ENCODE data around the gene NMRK2.
"Not testable (repeated sequence)": the region's sequence is repeated elsewhere in the genome, so short reads cannot be mapped to it uniquely, and the experiment has no call there.

The NMRK2 gene

GRCh38 chr19:3932931-3933810, at the start of gene NMRK2:
Gene NMRK2 (plus strand): TSS chr19:3933069. CDS start chr19:3933672, 603 bp downstream.
- FAIRE-seq (no peak), DNase-seq (ENCODE audit: insufficient read length, low spot score) (peak; percentile 68)
- no peak for TF ChIP-seq CTCF (IDR thresholded peaks at IDR 0.05; ENCODE audit: insufficient read depth, missing control alignments)

GRCh38 chr19:3890591-3890990, 42.3 kb upstream of the NMRK2 start:
- FAIRE-seq (no peak), DNase-seq (ENCODE audit: insufficient read length, low spot score) (no peak)
- TF ChIP-seq CTCF (IDR thresholded peaks at IDR 0.05; ENCODE audit: insufficient read depth, missing control alignments), result no peak

GRCh38 chr19:3893509-3894179, 39.2 kb upstream of the NMRK2 start:
- no peak for FAIRE-seq
- no peak for TF ChIP-seq CTCF (IDR thresholded peaks at IDR 0.05; ENCODE audit: insufficient read depth, missing control alignments)
- DNase-seq (ENCODE audit: insufficient read length, low spot score), result no peak

GRCh38 chr19:3894959-3895358, 37.9 kb upstream of the NMRK2 start:
- not testable (repeated sequence) for FAIRE-seq; DNase-seq (ENCODE audit: insufficient read length, low spot score)

GRCh38 chr19:3895788-3896187, 37.1 kb upstream of the NMRK2 start:
- FAIRE-seq, result no peak
- DNase-seq (ENCODE audit: insufficient read length, low spot score), result no peak
- TF ChIP-seq CTCF (IDR thresholded peaks at IDR 0.05; ENCODE audit: insufficient read depth, missing control alignments), result no peak

GRCh38 chr19:3897936-3898335, 34.9 kb upstream of the NMRK2 start:
- DNase-seq (ENCODE audit: insufficient read length, low spot score) (no peak), FAIRE-seq (no peak)
- TF ChIP-seq CTCF (IDR thresholded peaks at IDR 0.05; ENCODE audit: insufficient read depth, missing control alignments), result no peak

- DNase-seq (ENCODE audit: insufficient read length, low spot score) (no peak), FAIRE-seq (no peak)
- TF ChIP-seq CTCF (IDR thresholded peaks at IDR 0.05; ENCODE audit: insufficient read depth, missing control alignments), result no peak
Observed at GRCh38 chr19:3898426-3898825, 34.4 kb upstream of the NMRK2 start.
